Measurements from ENCODE around the gene TMCC2. TPM values are rescaled to one million over a fixed set of nuclear protein-coding genes. Genes with fewer than 3 reads are reported as not detected.

The TMCC2 gene
- total RNA-seq, 1 experiment from 2014 or later = 3.1 TPM

DNA sequence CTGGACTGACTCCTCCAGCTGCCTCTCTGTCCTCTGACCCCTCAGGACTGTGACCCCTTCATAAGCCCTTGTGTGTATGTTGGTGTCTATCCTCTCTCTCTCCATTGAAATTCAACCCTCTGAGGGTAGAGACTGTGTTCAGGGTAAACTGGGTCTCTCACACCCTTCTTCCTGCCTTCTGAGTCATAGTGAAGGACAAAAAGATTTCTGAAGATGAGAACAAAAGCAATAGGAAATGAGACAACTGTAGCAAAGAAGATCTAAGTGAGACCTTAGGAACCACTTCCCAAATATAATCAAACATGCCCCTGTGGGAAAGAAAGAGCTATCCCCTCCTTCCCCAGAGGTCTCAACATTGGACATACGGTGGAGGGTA is 76.9 kb downstream of the TMCC2 start:
- DNase-seq (ENCODE audit: low read depth, low spot score) (no peak), ATAC-seq (no peak)
- H3K9me3 ChIP-seq (ENCODE audit: control insufficient read depth, insufficient read depth, low read depth, low read length) = no peaks in the 10 kb centered on the region
- peaks cover 4% of the 10 kb centered on the region for H3K36me3 ChIP-seq (ENCODE audit: control insufficient read depth, insufficient read depth, low read length)
- BruUV-seq (replicated peaks) = no TSS peak
- H3K27ac ChIP-seq (ENCODE audit: low read length) = peak overlapping the region; percentile 52
- no peaks in the 10 kb centered on the region for H3K27me3 ChIP-seq (ENCODE audit: control insufficient read depth, insufficient read depth, low read length)
- ChIA-PET CTCF (no interaction called here), POLR2A (no interaction called here)
- in situ Hi-C loops (cut with HindIII; ENCODE audit: low pct_unique_long_range_greater_than_20kb, low sequenced_read_pairs) (no loop called here), intact Hi-C loops (cut with micrococcal nuclease; ENCODE audit: unreplicated experiment) (no loop called here)
- no peak overlapping the region for H3K4me3 ChIP-seq (ENCODE audit: low read depth in 2 of 2, low read length in 2 of 2)
- TF ChIP-seq POLR2AphosphoS5 (IDR thresholded peaks at IDR 0.05; ENCODE audit: low read depth, low read length) = no peak
- TF ChIP-seq TCF7L2 (IDR thresholded peaks at IDR 0.05; ENCODE audit: low read depth, low read length) = no peak
- TF ChIP-seq CTCF (IDR thresholded peaks at IDR 0.05) = no peak
- TF ChIP-seq SIN3A (IDR thresholded peaks at IDR 0.05; ENCODE audit: borderline replicate concordance, insufficient read depth, low read depth, low read length) = no peak
- TF ChIP-seq REST (IDR thresholded peaks at IDR 0.05; ENCODE audit: insufficient read depth in 1 of 2, low read depth in 2 of 2, low read length in 1 of 2) = no peak
- H3K4me1 ChIP-seq (ENCODE audit: control insufficient read depth, insufficient read depth, low read length) = peaks cover 45% of the 10 kb centered on the region

GRCh38 chr1:205306929-205307566 is 79.3 kb downstream of the TMCC2 start:
- intact Hi-C loops (cut with micrococcal nuclease; ENCODE audit: unreplicated experiment) = no loop called here
- ATAC-seq (no peak), DNase-seq (ENCODE audit: low read depth, low spot score) (no peak)
- BruUV-seq (replicated peaks) = no TSS peak
- Histone ChIP-seq H3K4me3 (ENCODE audit: low read depth in 2 of 2, low read length in 2 of 2) (no peak overlapping the region), H3K27ac (ENCODE audit: low read length) (peak overlapping the region; percentile 21; the same call in 1 of the 2 replicates), H3K9me3 (ENCODE audit: control insufficient read depth, insufficient read depth, low read depth, low read length) (no peaks in the 10 kb centered on the region), H3K27me3 (ENCODE audit: control insufficient read depth, insufficient read depth, low read length) (no peaks in the 10 kb centered on the region), H3K36me3 (ENCODE audit: control insufficient read depth, insufficient read depth, low read length) (peaks cover 10% of the 10 kb centered on the region), H3K4me1 (ENCODE audit: control insufficient read depth, insufficient read depth, low read length) (peaks cover 23% of the 10 kb centered on the region)
- POLR2A ChIA-PET = no interaction called here
- in situ Hi-C loops (cut with HindIII; ENCODE audit: low pct_unique_long_range_greater_than_20kb, low sequenced_read_pairs) = no loop called here
- no peak for TF ChIP-seq SIN3A (IDR thresholded peaks at IDR 0.05; ENCODE audit: borderline replicate concordance, insufficient read depth, low read depth, low read length)
- no peak for TF ChIP-seq REST (IDR thresholded peaks at IDR 0.05; ENCODE audit: insufficient read depth in 1 of 2, low read depth in 2 of 2, low read length in 1 of 2)
- TF ChIP-seq CTCF (IDR thresholded peaks at IDR 0.05) = no peak
- TF ChIP-seq TCF7L2 (IDR thresholded peaks at IDR 0.05; ENCODE audit: low read depth, low read length) = no peak
- TF ChIP-seq POLR2AphosphoS5 (IDR thresholded peaks at IDR 0.05; ENCODE audit: low read depth, low read length) = no peak; the same call in 1 of the 2 replicates
- CTCF ChIA-PET = interaction anchor here (0.6 to 0.8 kb wide), 2 partner anchors 24 to 34 kb away, joined by 3 read pairs; no protein-coding TSS in a partner anchor
